ENCODE results near the gene PRSS23. TPM values are rescaled to one million over a fixed set of nuclear protein-coding genes. Genes with fewer than 3 reads are reported as not detected.

Gene PRSS23
- total RNA-seq, 1 experiment from 2014 or later, result 3.8 TPM

DNA sequence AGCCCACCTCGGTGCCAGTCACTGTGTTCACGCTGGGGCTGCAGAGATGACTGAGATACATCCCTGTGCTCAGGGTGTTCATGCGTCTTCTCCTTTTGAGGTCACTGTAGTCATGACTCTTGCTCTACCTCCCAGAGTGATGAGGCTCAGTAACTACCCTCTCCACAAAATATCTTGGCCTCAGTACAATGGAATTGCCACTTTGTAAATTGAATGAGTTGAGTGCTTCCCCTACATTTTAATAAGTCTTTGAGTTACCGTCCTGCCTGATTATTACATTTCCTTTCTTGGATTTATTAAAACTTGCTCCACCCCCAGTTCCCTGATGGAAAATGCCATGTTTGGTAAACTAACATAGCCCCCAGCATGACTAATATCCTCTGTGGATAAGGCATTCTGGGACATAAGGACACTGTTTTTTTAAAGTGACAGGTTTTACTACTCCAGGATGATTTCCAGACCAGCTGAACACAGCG lies 15.9 kb downstream of the PRSS23 start:
- Histone ChIP-seq H3K9me3 (ENCODE audit: control insufficient read depth in 1 of 2, insufficient read depth in 1 of 2, low read depth in 1 of 2, low read length in 2 of 2) (no peaks in the 10 kb centered on the region), H4K20me1 (ENCODE audit: insufficient read depth) (no peaks in the 10 kb centered on the region), H3K27me3 (ENCODE audit: insufficient read depth, low read length) (no peaks in the 10 kb centered on the region; the same call in 1 of the 2 replicates), H3K79me2 (ENCODE audit: insufficient read depth, low read length) (no peaks in the 10 kb centered on the region), H3K9ac (ENCODE audit: low read length) (no peak overlapping the region), H3K4me1 (ENCODE audit: control insufficient read depth in 1 of 2, insufficient read depth in 2 of 2, low read length in 2 of 2) (peaks cover 17 to 31% of the 10 kb centered on the region in 2 experiments), H3K9me2 (ENCODE audit: insufficient read depth) (no peaks in the 10 kb centered on the region), H2AFZ (ENCODE audit: low read depth, low read length, poor library complexity, severe bottlenecking) (no peak overlapping the region), H3K27ac (ENCODE audit: low read depth, low read length) (no peak overlapping the region), H3K36me3 (ENCODE audit: control insufficient read depth in 1 of 2, insufficient read depth in 2 of 2, low read length in 2 of 2) (no peaks in the 10 kb centered on the region), H3K4me3 (replicated peaks in 1 of 2; ENCODE audit: low read depth in 1 of 2, low read length in 2 of 2) (no peak overlapping the region), H3K4me2 (ENCODE audit: low read length) (no peak overlapping the region)
- POLR2A ChIA-PET, result no interaction called here
- ATAC-seq, result no peak
- BruUV-seq (replicated peaks), result no TSS peak
- TF ChIP-seq ZNF274 (IDR thresholded peaks at IDR 0.05; ENCODE audit: low read depth, low read length), result no peak
- TF ChIP-seq SP1 (IDR thresholded peaks at IDR 0.05; ENCODE audit: low read depth), result no peak
- no peak for TF ChIP-seq SIN3A (IDR thresholded peaks at IDR 0.05; ENCODE audit: low read depth)
- TF ChIP-seq EZH2 (IDR thresholded peaks at IDR 0.05), result no peak
- no peak for TF ChIP-seq FOSL1 (IDR thresholded peaks at IDR 0.05; ENCODE audit: low read depth)
- intact Hi-C loops (cut with micrococcal nuclease), result loop anchor here (5.0 kb wide), 1 partner anchor 959 kb away; the partner anchor contains the start of gene CCDC83
- RAD21 ChIA-PET (ENCODE audit: low non-redundant PET in 1 of 2, low total read pairs in 2 of 2, uncharacterized antibody in 2 of 2, unreplicated experiment in 2 of 2), result no interaction called here
- no peak for DNase-seq (ENCODE audit: low read depth, low spot score)
- CTCF ChIA-PET, result no interaction called here

DNA sequence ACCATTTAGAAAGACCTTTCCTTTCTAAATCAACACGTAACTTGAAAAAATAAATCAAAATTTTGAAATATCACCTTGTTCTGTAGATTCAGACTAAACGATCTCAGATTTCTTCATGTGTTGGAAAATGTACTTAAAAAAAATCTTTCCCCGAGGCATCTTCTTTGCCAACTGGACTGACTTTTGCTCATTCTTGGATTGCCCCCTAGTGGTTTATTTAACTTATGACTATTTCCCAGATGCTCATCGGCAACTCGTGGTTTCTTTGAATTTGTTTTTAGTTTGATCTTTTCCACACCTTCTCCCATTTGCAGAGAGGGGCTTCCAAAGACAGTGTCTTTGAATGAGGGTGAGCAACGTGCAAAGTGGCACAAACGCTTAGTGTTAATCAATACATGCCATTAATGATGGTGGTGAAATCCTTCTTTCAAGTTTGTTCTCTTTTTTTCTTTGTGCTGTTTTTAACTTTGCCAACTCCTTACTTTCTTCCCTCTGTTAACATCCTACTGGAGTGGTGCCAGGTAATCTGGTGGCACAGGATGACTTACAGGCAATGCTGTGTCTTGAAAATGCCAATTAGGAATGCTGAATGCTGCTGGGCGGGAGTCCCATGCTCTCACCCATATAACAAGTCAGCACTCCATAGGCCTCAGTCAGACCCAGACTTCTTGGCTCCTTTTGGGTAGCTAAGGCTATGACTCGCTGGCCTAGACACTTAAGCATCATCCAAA lies 18.3 kb downstream of the PRSS23 start:
- Histone ChIP-seq H2AFZ (ENCODE audit: low read depth, low read length, poor library complexity, severe bottlenecking) (peak overlapping the region; percentile 75), H3K4me1 (ENCODE audit: control insufficient read depth in 1 of 2, insufficient read depth in 2 of 2, low read length in 2 of 2) (peaks cover 0 to 11% of the 10 kb centered on the region in 2 experiments; a peak in 2 of 4 replicates), H3K4me3 (replicated peaks in 1 of 2; ENCODE audit: low read depth in 1 of 2, low read length in 2 of 2) (no peak overlapping the region), H3K4me2 (ENCODE audit: low read length) (peak overlapping the region; percentile 23; the same call in 1 of the 2 replicates), H4K20me1 (ENCODE audit: insufficient read depth) (no peaks in the 10 kb centered on the region), H3K27ac (ENCODE audit: low read depth, low read length) (no peak overlapping the region), H3K36me3 (ENCODE audit: control insufficient read depth in 1 of 2, insufficient read depth in 2 of 2, low read length in 2 of 2) (no peaks in the 10 kb centered on the region), H3K27me3 (ENCODE audit: insufficient read depth, low read length) (no peaks in the 10 kb centered on the region; the same call in 1 of the 2 replicates), H3K9me2 (ENCODE audit: insufficient read depth) (no peaks in the 10 kb centered on the region), H3K9me3 (ENCODE audit: control insufficient read depth in 1 of 2, insufficient read depth in 1 of 2, low read depth in 1 of 2, low read length in 2 of 2) (no peaks in the 10 kb centered on the region), H3K79me2 (ENCODE audit: insufficient read depth, low read length) (no peaks in the 10 kb centered on the region), H3K9ac (ENCODE audit: low read length) (no peak overlapping the region)
- POLR2A ChIA-PET, result no interaction called here
- ATAC-seq (peak; percentile 65), DNase-seq (ENCODE audit: low read depth, low spot score) (peak; percentile 52)
- intact Hi-C loops (cut with micrococcal nuclease), result loop anchor here (1.0 to 5.0 kb wide), 4 partner anchors 210 to 961 kb away; partner anchors contain the start of gene CCDC83
- BruUV-seq (replicated peaks), result no TSS peak
- CTCF ChIA-PET, result no interaction called here
- RAD21 ChIA-PET (ENCODE audit: low non-redundant PET in 1 of 2, low total read pairs in 2 of 2, uncharacterized antibody in 2 of 2, unreplicated experiment in 2 of 2), result no interaction called here
- TF ChIP-seq, protein P1, sequence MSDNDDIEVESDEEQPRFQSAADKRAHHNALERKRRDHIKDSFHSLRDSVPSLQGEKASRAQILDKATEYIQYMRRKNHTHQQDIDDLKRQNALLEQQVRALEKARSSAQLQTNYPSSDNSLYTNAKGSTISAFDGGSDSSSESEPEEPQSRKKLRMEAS (IDR thresholded peaks at IDR 0.05), result no peak
- TF ChIP-seq CBX3 (IDR thresholded peaks at IDR 0.05; ENCODE audit: low read depth), result no peak
- no peak for TF ChIP-seq POLR2AphosphoS5 (IDR thresholded peaks at IDR 0.05; ENCODE audit: low read depth, low read length)
- TF ChIP-seq RAD21 (IDR thresholded peaks at IDR 0.05; ENCODE audit: low read depth), result peak; percentile 97
- TF ChIP-seq JUND (IDR thresholded peaks at IDR 0.05), result no peak
- TF ChIP-seq SP1 (IDR thresholded peaks at IDR 0.05; ENCODE audit: low read depth), result no peak
- TF ChIP-seq SIN3A (IDR thresholded peaks at IDR 0.05; ENCODE audit: low read depth), result no peak
- TF ChIP-seq EZH2phosphoT487 (IDR thresholded peaks at IDR 0.05; ENCODE audit: borderline replicate concordance), result no peak
- TF ChIP-seq, protein P2, sequence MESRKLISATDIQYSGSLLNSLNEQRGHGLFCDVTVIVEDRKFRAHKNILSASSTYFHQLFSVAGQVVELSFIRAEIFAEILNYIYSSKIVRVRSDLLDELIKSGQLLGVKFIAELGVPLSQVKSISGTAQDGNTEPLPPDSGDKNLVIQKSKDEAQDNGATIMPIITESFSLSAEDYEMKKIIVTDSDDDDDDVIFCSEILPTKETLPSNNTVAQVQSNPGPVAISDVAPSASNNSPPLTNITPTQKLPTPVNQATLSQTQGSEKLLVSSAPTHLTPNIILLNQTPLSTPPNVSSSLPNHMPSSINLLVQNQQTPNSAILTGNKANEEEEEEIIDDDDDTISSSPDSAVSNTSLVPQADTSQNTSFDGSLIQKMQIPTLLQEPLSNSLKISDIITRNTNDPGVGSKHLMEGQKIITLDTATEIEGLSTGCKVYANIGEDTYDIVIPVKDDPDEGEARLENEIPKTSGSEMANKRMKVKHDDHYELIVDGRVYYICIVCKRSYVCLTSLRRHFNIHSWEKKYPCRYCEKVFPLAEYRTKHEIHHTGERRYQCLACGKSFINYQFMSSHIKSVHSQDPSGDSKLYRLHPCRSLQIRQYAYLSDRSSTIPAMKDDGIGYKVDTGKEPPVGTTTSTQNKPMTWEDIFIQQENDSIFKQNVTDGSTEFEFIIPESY (IDR thresholded peaks at IDR 0.05; ENCODE audit: extremely low read depth, insufficient replicate concordance, low read length), result no peak
- TF ChIP-seq FOSL1 (IDR thresholded peaks at IDR 0.05; ENCODE audit: low read depth), result no peak
- no peak for TF ChIP-seq ELF1 (IDR thresholded peaks at IDR 0.05; ENCODE audit: borderline replicate concordance, low read depth)
- no peak for TF ChIP-seq ZFX (IDR thresholded peaks at IDR 0.05)
- TF ChIP-seq, protein P3, sequence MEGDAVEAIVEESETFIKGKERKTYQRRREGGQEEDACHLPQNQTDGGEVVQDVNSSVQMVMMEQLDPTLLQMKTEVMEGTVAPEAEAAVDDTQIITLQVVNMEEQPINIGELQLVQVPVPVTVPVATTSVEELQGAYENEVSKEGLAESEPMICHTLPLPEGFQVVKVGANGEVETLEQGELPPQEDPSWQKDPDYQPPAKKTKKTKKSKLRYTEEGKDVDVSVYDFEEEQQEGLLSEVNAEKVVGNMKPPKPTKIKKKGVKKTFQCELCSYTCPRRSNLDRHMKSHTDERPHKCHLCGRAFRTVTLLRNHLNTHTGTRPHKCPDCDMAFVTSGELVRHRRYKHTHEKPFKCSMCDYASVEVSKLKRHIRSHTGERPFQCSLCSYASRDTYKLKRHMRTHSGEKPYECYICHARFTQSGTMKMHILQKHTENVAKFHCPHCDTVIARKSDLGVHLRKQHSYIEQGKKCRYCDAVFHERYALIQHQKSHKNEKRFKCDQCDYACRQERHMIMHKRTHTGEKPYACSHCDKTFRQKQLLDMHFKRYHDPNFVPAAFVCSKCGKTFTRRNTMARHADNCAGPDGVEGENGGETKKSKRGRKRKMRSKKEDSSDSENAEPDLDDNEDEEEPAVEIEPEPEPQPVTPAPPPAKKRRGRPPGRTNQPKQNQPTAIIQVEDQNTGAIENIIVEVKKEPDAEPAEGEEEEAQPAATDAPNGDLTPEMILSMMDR (IDR thresholded peaks at IDR 0.05 in 2 of 3, conservative IDR thresholded peaks at IDR 0.05 in 1 of 3; ENCODE audit: borderline replicate concordance in 1 of 3, insufficient read depth in 1 of 3, low read depth in 2 of 3, low read length in 2 of 3), result peak; percentile 51 to 93 (median 83)
- TF ChIP-seq EZH2 (IDR thresholded peaks at IDR 0.05), result no peak
